GM12878 (cell line): ENCODE measurements around the gene PINLYP. TPM values are rescaled to one million over a fixed set of nuclear protein-coding genes. Genes with fewer than 3 reads are reported as not detected.

Source experiments
- ATAC-seq: fragments of 200-7000 bp; cut with Tn5 transposase; 3 replicates; pipeline ENCODE4 v1.9.1; 2020; ENCODE audit warnings: mild to moderate bottlenecking, moderate library complexity
- BruUV-seq: library from RNA; stranded (reverse); fragments of 400-500 nt; replicated peaks from 2 replicates; lab custom pipeline; 2021; lab: Mats Ljungman, UMichigan
- CTCF ChIA-PET: fragments of 300-600 bp; sonication (Branson Sonifier 250); formaldehyde crosslinking; extraction: SDS; loops from one replicate; lab custom pipeline; 2021; ENCODE audit warnings: inconsistent platforms; lab: Yijun Ruan, JAX
- POLR2A ChIA-PET: fragments of 350-600 bp; formaldehyde crosslinking; extraction: SDS; loops from one replicate; lab custom pipeline; 2021; ENCODE audit warnings: inconsistent platforms; lab: Charles Lee
- RAD21 ChIA-PET: fragments of 300-600 bp; sonication (Branson Sonifier 250); formaldehyde crosslinking; loops from one replicate; lab custom pipeline; 2023; ENCODE audit warnings: antibody characterized with exemption; ENCODE audit not compliant: unreplicated experiment; lab: Charles Lee
- SMC1A ChIA-PET: fragments of 300-600 bp; sonication (Branson Sonifier 250); formaldehyde crosslinking; loops from one replicate; lab custom pipeline; 2023; ENCODE audit not compliant: unreplicated experiment, uncharacterized antibody; lab: Charles Lee
- DNase-seq: peaks from one replicate; pipeline ENCODE4 v3.0.0-alpha.2; 2011; ENCODE audit warnings: low read depth, low spot score
- FAIRE-seq: peaks from 3 replicates; lab custom pipeline; 2011; peaks lifted over from hg19 to GRCh38; lab: Jason Lieb, UNC
- H2AFZ ChIP-seq: 2 replicates; pipeline ENCODE4 v1.6.0; 2011; ENCODE audit warnings: low read depth, low read length, control low read depth; ENCODE audit not compliant: control insufficient read depth
- H3K27ac ChIP-seq: 2 replicates; pipeline ENCODE4 v1.5.1; 2011; ENCODE audit warnings: control low read depth; ENCODE audit not compliant: control insufficient read depth, insufficient read depth
- H3K27me3 ChIP-seq, 2 experiments: replicated peaks in 1 of 2; 2 replicates each; pipeline versions ENCODE4 v1.6.0 to v1.6.1; 2011; ENCODE audit warnings: low read length in 1 of 2; ENCODE audit not compliant: control insufficient read depth in 2 of 2, insufficient read depth in 2 of 2
- H3K36me3 ChIP-seq, 2 experiments: 2 replicates each; pipeline ENCODE4 v1.5.1; 2011; ENCODE audit warnings: low read length in 1 of 2; ENCODE audit not compliant: control insufficient read depth in 2 of 2, insufficient read depth in 2 of 2
- H3K4me1 ChIP-seq: 2 replicates; pipeline ENCODE4 v1.6.1; 2011; ENCODE audit warnings: mild to moderate bottlenecking, low read length, moderate library complexity, mixed read lengths; ENCODE audit not compliant: control insufficient read depth, insufficient read depth
- H3K4me2 ChIP-seq: 2 replicates; pipeline ENCODE4 v1.6.0; 2011; ENCODE audit warnings: control low read depth; ENCODE audit not compliant: control insufficient read depth, insufficient read depth
- H3K4me3 ChIP-seq: fragments of 200-600 bp; sonication (generic); 2 replicates; pipeline ENCODE4 v1.5.1; 2016
- H3K79me2 ChIP-seq: 2 replicates; pipeline ENCODE4 v1.6.0; 2011; ENCODE audit warnings: low read length; ENCODE audit not compliant: control insufficient read depth, insufficient read depth
- H3K9ac ChIP-seq: 2 replicates; pipeline ENCODE4 v1.8.0; 2011; ENCODE audit warnings: low read length, control low read depth, mixed read lengths; ENCODE audit not compliant: control insufficient read depth, insufficient read depth
- H3K9me3 ChIP-seq: replicated peaks from 3 replicates; pipeline ENCODE4 v1.5.1; 2011; ENCODE audit warnings: mild to moderate bottlenecking, low read length; ENCODE audit not compliant: control insufficient read depth, insufficient read depth
- H4K20me1 ChIP-seq: 2 replicates; pipeline ENCODE4 v1.6.0; 2011; ENCODE audit not compliant: control insufficient read depth, insufficient read depth
- EGR1 ChIP-seq, 2 experiments: IDR thresholded peaks; 1 replicate in 1 of 2; 2 replicates in 1 of 2; pipeline ENCODE4 v1.6.1; 2011 to 2012; ENCODE audit warnings: low read depth in 2 of 2, low read length in 2 of 2, borderline replicate concordance in 1 of 2, mild to moderate bottlenecking in 1 of 2, moderate library complexity in 1 of 2
- KAT2A ChIP-seq: conservative IDR thresholded peaks from 2 replicates; pipeline ENCODE4 v1.6.1; 2011; ENCODE audit warnings: low read depth, low read length; ENCODE audit not compliant: control insufficient read depth
- WGBS: methylation state at CpG from one replicate; pipeline ENCODE4 v1.1.6; 2016; ENCODE audit warnings: low lambda C conversion rate; ENCODE audit not compliant: insufficient replicate concordance, insufficient coverage; ENCODE audit errors: missing lambda C conversion rate; 5-methylcytosine and 5-hydroxymethylcytosine counted together
- in situ Hi-C: fragments of 300-500 bp; cut with MboI; formaldehyde crosslinking; loops from 9 replicates; pipeline ENCODE4 v1.14.3; 2018; ENCODE audit warnings: mixed read lengths
- intact Hi-C: fragments of 100-400 bp; cut with micrococcal nuclease; formaldehyde crosslinking; loops from one replicate; pipeline ENCODE4 v1.14.2; 2022; ENCODE audit not compliant: unreplicated experiment
- polyA plus RNA-seq, 11 experiments: library from polyadenylated mRNA; depleted of rRNA in 4 of 11; unstranded in 6 of 11; stranded (reverse) in 5 of 11; fragments of >200 nt; fragmentation: Nextera tagmentation in 4 of 11; fragmentation: Illumina TruSeq in 1 of 11; extraction: Ambion mirVana in 4 of 11; extraction: Trizol in 1 of 11; gene quantifications; 1 replicate in 1 of 11; 2 replicates in 10 of 11; pipeline versions ENCODE4 v1.2.1 to v1.2.3, GENCODE V29; 2011 to 2016; ENCODE audit warnings: inconsistent platforms in 2 of 11, missing spikeins in 2 of 11, low read depth in 1 of 11
- total RNA-seq, 4 experiments: library from RNA; depleted of rRNA in 3 of 4; stranded (reverse); fragments of >200 nt in 3 of 4; fragmentation: Illumina TruSeq in 1 of 4; extraction: Trizol in 1 of 4; gene quantifications; 2 replicates each; pipeline versions ENCODE4 v1.2.1 to v1.2.3, GENCODE V29; 2013 to 2021
- TF ChIP-seq, protein P1 (sequence below): fragments of 450-650 bp; IDR thresholded peaks from 2 replicates; pipeline ENCODE4 v1.6.1; 2014; ENCODE audit warnings: mild to moderate bottlenecking

The PINLYP gene
- total and polyA plus RNA-seq, 10 of the 15 experiments (the other 5 are each of a cell fraction or from before 2014, with no cell fraction given) = 1.0 to 26.9 (median 11.4) TPM

DNA sequence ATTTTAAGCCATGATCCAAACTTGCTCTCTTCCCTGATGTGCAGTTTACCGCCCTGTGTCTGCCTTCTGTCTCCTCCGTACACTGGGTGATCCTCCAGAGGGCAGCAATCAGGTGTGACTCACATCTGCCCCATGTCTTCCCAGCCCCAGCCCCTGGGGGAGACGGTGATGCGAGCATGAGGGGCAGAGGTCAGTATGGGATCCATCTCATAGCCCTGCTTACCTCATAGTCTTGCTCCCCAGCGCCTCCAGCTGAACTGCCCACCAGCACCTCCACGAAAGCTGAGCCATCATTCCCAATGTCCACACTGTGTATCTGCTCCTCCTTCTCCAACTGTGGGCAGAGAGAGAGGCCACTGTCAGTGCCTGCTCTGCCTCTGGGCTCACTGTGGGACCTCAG is 14.9 kb upstream of the PINLYP start:
- WGBS = 100% methylated on average over 6 of the region's 6 CpGs
- CTCF ChIA-PET = interaction anchor here (1.2 to 10.1 kb wide), 5 partner anchors 10 to 254 kb away, joined by 3 to 99 read pairs (median 13); partner anchors contain the start of genes IRGQ, PINLYP, XRCC1 and ZNF576
- Histone ChIP-seq H3K9ac (no peak overlapping the region), H3K4me3 (no peak overlapping the region), H3K27ac (no peak overlapping the region), H3K4me2 (no peak overlapping the region), H3K79me2 (no peaks in the 10 kb centered on the region), H4K20me1 (no peaks in the 10 kb centered on the region), H3K36me3 (peaks cover 0 to 3% of the 10 kb centered on the region in 2 experiments; a peak in 1 of 4 replicates), H3K4me1 (peaks cover 12% of the 10 kb centered on the region), H2AFZ (no peak overlapping the region), H3K9me3 (no peaks in the 10 kb centered on the region), H3K27me3 (no peaks in the 10 kb centered on the region)
- FAIRE-seq = no peak
- in situ Hi-C loops = no loop called here
- POLR2A ChIA-PET = interaction anchor here (1.2 kb wide), 1 partner anchor 27 kb away, joined by 5 read pairs; no protein-coding TSS in a partner anchor
- DNase-seq = no peak
- no TSS peak for BruUV-seq
- RAD21 ChIA-PET = no interaction called here
- no peak for TF ChIP-seq KAT2A
- TF ChIP-seq EGR1 (IDR thresholded peaks at IDR 0.05; ENCODE audit: borderline replicate concordance in 1 of 2, low read depth in 2 of 2, low read length in 2 of 2) = no peak
- TF ChIP-seq, protein P1, sequence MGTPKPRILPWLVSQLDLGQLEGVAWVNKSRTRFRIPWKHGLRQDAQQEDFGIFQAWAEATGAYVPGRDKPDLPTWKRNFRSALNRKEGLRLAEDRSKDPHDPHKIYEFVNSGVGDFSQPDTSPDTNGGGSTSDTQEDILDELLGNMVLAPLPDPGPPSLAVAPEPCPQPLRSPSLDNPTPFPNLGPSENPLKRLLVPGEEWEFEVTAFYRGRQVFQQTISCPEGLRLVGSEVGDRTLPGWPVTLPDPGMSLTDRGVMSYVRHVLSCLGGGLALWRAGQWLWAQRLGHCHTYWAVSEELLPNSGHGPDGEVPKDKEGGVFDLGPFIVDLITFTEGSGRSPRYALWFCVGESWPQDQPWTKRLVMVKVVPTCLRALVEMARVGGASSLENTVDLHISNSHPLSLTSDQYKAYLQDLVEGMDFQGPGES = no peak
- ATAC-seq = peak; percentile 25; the same call in 2 of the 3 replicates
- SMC1A ChIA-PET = interaction anchor here (0.6 to 1.5 kb wide), 3 partner anchors 25 to 32 kb away, joined by 3 to 4 read pairs (median 4); no protein-coding TSS in a partner anchor
- intact Hi-C loops = no loop called here
